ENCODE results near the gene DNAH1. TPM values are rescaled to one million over a fixed set of nuclear protein-coding genes. Genes with fewer than 3 reads are reported as not detected.

Gene DNAH1
- total RNA-seq, 4 donors from 2014 or later, result 12.0 to 26.1 (median 15.5) TPM

GRCh38 chr3:52308308-52308707, 7.8 kb upstream of the DNAH1 start:
- 33 to 67% methylated on average over 1 of the region's 1 CpG for WGBS, 2 donors
- DNase-seq (ENCODE audit: low spot score in 2 of 2), result no peak
- Histone ChIP-seq H3K27ac (no peak overlapping the region), H3K9me3 (no peaks in the 10 kb centered on the region), H3K4me1 (peaks cover 0 to 13% (median 2%) of the 10 kb centered on the region in 4 donors), H3K4me3 (no peak overlapping the region), H3K36me3 (peaks cover 0 to 22% (median 0%) of the 10 kb centered on the region in 3 donors), H3K27me3 (no peaks in the 10 kb centered on the region)
- TF ChIP-seq POLR2A (IDR thresholded peaks at IDR 0.05), result no peak
- TF ChIP-seq CTCF (IDR thresholded peaks at IDR 0.05), result no peak
- no peak for TF ChIP-seq EP300 (IDR thresholded peaks at IDR 0.05)

- DNase-seq (ENCODE audit: low spot score in 2 of 2), result no peak
- no peak overlapping the region for H3K27ac ChIP-seq
- TF ChIP-seq CTCF (IDR thresholded peaks at IDR 0.05) (no peak), POLR2A (IDR thresholded peaks at IDR 0.05) (no peak), EP300 (IDR thresholded peaks at IDR 0.05) (no peak)
- 51 to 53% methylated on average over 6 to 9 of the region's 9 CpGs for WGBS, 2 donors
- no peaks in the 10 kb centered on the region for H3K9me3 ChIP-seq
- peaks cover 0 to 15% (median 0%) of the 10 kb centered on the region in 3 donors for H3K36me3 ChIP-seq
- H3K27me3 ChIP-seq, result no peaks in the 10 kb centered on the region
- H3K4me3 ChIP-seq, result no peak overlapping the region
- H3K4me1 ChIP-seq, result peaks cover 0 to 27% (median 11%) of the 10 kb centered on the region in 4 donors
These were observed 5.1 kb upstream of the DNAH1 start for GRCh38 chr3:52310861-52311575.

- WGBS, 2 donors, result 69 to 70% methylated on average over 7 to 9 of the region's 9 CpGs
- TF ChIP-seq EP300 (IDR thresholded peaks at IDR 0.05), result no peak
- no peak for TF ChIP-seq POLR2A (IDR thresholded peaks at IDR 0.05)
- no peak for TF ChIP-seq CTCF (IDR thresholded peaks at IDR 0.05)
- Histone ChIP-seq H3K36me3 (peaks cover 0 to 15% (median 0%) of the 10 kb centered on the region in 3 donors), H3K9me3 (no peaks in the 10 kb centered on the region), H3K4me3 (no peak overlapping the region), H3K27ac (no peak overlapping the region), H3K4me1 (peaks cover 0 to 27% (median 11%) of the 10 kb centered on the region in 4 donors), H3K27me3 (no peaks in the 10 kb centered on the region)
- no peak for DNase-seq (ENCODE audit: low spot score in 2 of 2)
These were observed 4.5 kb upstream of the DNAH1 start for GRCh38 chr3:52311576-52312119.

- 75 to 80% methylated on average over 2 of the region's 2 CpGs for WGBS, 2 donors
- Histone ChIP-seq H3K9me3 (no peaks in the 10 kb centered on the region), H3K4me1 (peaks cover 0 to 39% (median 20%) of the 10 kb centered on the region in 4 donors), H3K27me3 (peaks cover 0 to 5% of the 10 kb centered on the region in 2 donors), H3K4me3 (no peak overlapping the region), H3K27ac (peak overlapping the region in 1 of 4 donors; percentile 57), H3K36me3 (peaks cover 0 to 15% (median 0%) of the 10 kb centered on the region in 3 donors)
- DNase-seq (ENCODE audit: low spot score in 2 of 2), result no peak
- TF ChIP-seq CTCF (IDR thresholded peaks at IDR 0.05) (no peak), EP300 (IDR thresholded peaks at IDR 0.05) (no peak), POLR2A (IDR thresholded peaks at IDR 0.05) (no peak)
These were observed 2.8 kb upstream of the DNAH1 start for GRCh38 chr3:52313188-52313773.

- 41 to 51% methylated on average over 4 of the region's 4 CpGs for WGBS, 2 donors
- Histone ChIP-seq H3K9me3 (no peaks in the 10 kb centered on the region), H3K4me3 (no peak overlapping the region), H3K36me3 (peaks cover 0 to 15% (median 0%) of the 10 kb centered on the region in 3 donors), H3K27ac (peak overlapping the region in 2 of 4 donors; percentile 51 to 57), H3K27me3 (peaks cover 0 to 5% of the 10 kb centered on the region in 2 donors), H3K4me1 (peaks cover 0 to 39% (median 20%) of the 10 kb centered on the region in 4 donors)
- TF ChIP-seq CTCF (IDR thresholded peaks at IDR 0.05), result no peak
- TF ChIP-seq EP300 (IDR thresholded peaks at IDR 0.05), result peak in 1 of 2 donors; percentile 18
- no peak for TF ChIP-seq POLR2A (IDR thresholded peaks at IDR 0.05)
- DNase-seq (ENCODE audit: low spot score in 2 of 2), result no peak
These were observed 2.3 kb upstream of the DNAH1 start for GRCh38 chr3:52313774-52314188.
